ENCODE measurements around the gene BCCIP.

Gene BCCIP

GRCh38 chr10:125822878-125823662, at the start of gene BCCIP, which contains the start of gene UROS:
Gene BCCIP (plus strand): TSS chr10:125823546. CDS start chr10:125823558, 12 bp downstream.
Gene UROS (minus strand): TSS chr10:125823258. CDS start chr10:125816499, 6,759 bp downstream.
- DNase-seq: peak; percentile 92

DNA sequence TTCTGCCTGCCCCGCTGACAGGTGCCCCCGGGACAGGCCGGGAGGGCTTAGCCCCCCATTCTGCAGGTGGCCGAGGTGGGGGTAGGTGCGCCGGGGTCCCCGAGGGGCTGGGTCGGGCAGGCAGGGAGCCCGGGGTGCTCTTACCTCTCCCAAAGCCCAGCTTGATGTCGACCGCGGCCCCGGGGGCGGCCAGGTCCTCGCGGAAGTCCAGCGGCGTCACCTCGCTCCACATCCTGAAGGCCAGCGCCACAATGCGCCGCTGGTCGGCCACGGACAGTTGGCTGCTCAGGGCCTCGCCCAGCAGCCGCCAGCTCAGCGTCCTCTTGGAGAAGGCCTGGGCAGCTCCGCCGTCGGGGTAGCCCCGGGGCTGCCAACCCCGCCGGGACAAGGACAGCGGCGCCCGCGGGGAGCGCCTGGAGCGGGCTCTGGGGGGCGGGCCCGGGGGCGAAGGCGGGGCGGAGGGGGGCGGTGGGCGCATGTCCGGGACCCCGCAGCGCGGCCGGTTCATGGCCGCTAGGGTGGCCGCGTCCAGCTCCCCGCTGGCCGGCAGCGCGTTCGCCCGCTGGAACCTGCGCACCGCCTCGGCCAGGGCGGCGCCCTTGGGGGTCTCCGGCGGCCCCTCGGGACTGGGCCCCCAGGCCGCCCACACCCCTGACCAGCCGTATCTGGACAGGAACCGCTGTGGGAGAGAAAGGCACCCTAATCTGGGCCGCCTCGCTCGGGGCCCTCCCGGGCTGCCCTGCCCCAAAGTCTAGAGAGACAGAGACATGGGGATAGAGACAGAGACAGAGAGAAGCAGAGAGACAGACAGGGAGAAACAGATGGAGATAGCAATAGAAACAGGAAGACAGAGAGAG, 49.4 kb upstream of the BCCIP start:
- no peak for DNase-seq

DNA sequence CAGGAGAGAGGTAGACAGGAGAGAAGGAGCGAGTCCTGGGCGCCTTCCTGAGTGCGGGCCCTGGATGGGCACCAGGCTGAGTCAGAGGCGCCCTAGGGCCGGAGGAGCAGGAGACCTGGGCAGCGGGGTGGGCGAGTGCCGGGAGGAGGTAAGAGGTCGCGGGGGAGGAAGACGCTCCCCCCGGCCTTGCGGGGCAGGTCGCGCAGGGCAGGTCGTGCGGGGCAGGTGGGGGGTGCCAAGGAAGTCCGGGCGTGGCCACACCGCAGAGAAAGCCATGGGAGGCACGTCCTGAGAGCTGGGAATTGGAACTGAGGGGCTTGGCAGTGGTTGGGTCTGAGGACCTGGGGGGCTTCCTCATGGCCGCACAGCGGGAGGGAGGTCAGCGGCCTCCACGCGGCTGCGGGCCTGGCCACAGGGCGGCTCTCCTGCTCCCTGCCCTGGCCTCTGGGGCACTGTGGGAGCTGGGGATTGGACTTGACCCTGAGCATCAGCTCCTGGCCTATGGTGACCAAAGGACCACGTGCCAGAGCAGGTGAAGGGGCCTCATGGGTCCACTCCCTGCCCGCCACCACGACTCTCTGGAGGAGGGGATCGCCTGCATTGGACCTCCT, 48.7 kb upstream of the BCCIP start:
- no peak for DNase-seq

DNA sequence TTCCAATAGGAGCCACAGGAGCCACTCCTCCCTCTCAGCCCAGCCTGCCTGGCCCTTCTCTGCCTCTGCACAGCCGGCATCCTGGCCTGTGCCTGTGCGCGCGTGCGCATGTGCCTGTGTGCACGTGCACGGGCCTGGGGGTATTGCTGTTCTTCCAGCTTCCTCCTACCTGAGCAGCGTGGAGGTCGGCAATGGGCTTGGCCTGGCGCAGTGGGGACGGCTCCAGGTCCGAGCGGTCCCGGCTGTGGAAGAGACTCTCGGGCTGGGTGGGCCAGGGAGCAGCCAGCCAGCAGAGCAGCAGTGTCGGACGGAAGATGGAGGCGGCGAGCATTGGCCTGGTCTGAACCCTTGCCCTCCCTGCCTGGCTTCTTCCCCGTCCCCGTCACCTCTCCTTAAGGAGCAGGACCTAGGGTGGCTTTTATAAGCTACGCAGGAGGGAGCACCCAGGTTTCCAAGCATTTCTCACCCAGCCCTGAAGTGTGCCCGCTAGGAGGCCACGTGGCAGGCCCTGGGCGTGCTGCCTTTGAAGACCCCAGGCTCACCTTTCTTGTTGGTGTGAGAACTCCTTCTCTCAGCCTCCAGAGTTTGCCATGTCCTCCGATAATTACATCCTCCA, 47.7 kb upstream of the BCCIP start, which contains the start of gene MMP21:
MMP21 (minus strand) TSS at position 331 of the 616 bp plus-strand sequence; CDS start at position 331, 0 bp downstream.
- no peak for DNase-seq

GRCh38 chr10:125777806-125778205, 45.5 kb upstream of the BCCIP start:
- DNase-seq: no peak

DNA sequence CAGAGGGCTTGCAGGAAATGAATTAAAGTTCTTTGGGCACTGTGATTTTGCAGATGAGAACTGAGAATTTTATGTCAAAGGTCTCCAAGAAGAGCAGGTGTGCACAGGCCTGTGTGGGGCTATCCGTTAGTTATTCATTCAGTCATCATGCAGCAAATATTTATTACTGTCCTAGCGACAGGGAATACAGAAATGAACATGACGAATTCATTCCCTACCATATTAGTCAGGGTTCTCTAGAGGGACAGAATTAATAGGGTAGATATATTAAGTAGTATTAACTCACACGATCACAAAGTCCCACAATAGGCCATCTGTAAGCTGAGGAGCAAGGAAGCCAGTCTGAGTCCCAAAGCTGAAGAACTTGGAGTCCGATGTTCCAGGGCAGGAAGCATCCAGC, 44.8 kb upstream of the BCCIP start:
- DNase-seq: no peak

DNA sequence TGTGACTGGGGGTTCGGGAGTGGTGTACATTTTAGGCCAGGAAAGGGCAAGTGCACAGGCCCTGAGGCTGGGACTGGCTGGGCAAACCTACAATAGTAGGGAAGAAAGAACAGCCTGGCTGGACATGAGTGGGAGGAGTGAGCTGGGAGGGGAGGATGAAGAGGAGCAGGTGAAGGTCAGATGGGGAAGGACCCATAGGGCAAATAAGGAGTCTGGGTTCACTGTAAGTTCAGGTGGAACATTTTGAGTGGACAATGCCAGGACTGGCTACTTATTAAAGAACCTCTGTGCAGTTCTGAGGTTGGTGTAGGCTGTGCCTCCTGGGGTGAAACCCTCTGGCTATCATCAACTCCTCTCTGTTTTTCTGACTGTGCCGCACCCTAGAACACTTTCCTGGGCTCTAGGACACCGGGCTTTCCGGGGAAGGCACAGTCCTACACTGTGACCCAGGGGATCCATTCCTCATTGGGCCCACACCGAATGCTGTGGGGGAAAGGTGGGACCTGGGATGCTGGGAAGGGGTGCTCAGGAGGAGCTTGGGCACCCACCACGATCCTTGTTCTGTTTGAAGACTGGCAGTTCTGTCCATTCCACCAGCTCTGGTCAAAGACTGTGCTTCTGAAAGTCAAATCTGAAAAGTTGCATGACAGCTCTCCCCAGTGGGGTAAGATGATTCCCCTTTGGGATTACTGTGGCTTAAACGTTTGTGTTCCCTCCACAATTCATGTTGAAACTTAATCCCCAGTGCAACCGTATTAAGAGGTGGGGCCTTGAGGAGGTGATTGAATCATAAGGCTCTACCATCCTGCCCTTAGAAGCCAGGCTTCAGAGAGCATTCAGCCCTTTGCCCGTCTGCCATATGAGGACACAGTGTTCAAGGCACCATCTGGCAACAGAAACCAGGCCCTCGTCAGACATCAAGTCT, 43.7 kb upstream of the BCCIP start:
- no peak for DNase-seq

DNA sequence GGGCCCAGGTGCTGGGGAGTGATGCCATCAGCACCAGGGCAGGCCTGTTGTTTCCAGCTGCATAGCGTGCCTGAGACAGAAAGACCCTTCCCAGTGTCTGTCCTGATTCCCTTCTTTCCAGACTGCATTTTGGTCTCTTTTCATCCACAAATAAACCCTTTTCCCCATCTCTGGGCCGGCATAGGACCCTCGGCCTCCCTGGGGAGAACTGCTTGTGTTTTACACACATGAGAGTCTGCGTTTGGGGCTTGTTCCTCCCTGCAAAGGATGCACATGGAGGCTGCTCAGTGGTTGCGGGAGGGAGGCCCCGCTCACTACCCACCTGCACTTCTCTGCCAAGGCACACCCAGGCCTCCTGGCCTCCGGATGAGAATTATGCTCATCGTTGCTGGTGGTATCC, 42.0 kb upstream of the BCCIP start:
- DNase-seq: no peak

DNA sequence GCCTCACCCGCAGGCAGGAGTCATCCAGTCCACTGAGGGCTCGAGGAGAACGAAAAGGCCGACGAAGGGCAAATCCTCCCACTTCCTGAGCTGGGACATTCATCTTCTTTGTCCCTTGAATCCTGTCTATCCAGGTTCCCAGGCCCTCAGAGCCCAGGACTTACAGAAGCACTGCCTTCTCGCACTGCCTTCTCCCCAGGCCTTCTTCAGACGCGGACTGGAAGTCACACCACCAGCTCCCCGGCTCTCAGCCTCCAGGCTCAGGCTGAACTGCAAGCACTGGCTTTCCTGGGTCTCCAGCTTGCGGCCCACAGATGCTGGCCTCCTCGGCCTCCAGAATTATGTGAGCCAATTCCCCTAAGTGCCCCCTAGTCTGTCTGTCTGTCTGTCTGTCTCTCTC, 41.3 kb upstream of the BCCIP start:
- no peak for DNase-seq

DNA sequence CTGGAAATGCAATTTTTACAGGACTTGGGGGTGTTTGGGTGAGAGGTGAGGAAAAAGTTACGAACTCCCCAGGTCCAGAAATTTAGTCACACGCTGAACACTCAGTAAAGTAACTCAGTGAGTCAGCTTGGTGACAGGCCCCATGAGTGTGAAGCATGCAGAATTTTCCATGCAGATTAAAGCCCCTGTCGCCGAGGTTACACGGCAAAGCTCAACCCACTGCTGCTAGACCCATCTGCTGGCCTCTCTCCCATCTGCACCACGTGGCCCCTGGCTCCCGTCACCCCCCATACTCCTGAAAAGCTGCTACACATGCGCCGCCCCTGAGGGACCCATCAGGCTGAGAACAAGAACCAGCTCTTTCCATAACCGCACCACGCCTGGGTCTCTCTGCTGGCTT, 40.7 kb upstream of the BCCIP start:
- no peak for DNase-seq

GRCh38 chr10:125783408-125783807, 39.9 kb upstream of the BCCIP start:
- DNase-seq: no peak

- no peak for DNase-seq
Observed at GRCh38 chr10:125783957-125784356, 39.4 kb upstream of the BCCIP start.

DNA sequence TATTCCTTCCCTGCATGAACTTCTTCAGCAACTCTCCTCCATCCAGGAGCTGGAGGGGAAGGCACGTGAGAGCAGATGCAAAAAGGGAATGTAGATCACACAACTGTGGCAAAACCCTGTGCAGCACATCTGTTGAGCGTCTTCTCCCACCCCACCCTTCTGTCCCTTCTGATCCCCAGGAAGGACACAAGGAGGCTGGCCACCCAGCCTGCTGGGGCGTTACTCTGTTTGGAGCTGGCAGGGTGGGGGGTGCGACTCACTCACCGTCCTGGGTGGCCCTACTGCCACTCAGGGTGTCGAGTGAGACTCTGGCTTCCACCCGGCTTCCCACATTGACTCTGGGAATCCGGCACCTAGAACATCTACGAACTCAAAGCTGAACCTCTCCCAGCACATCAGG, 37.6 kb upstream of the BCCIP start:
- DNase-seq: no peak

DNA sequence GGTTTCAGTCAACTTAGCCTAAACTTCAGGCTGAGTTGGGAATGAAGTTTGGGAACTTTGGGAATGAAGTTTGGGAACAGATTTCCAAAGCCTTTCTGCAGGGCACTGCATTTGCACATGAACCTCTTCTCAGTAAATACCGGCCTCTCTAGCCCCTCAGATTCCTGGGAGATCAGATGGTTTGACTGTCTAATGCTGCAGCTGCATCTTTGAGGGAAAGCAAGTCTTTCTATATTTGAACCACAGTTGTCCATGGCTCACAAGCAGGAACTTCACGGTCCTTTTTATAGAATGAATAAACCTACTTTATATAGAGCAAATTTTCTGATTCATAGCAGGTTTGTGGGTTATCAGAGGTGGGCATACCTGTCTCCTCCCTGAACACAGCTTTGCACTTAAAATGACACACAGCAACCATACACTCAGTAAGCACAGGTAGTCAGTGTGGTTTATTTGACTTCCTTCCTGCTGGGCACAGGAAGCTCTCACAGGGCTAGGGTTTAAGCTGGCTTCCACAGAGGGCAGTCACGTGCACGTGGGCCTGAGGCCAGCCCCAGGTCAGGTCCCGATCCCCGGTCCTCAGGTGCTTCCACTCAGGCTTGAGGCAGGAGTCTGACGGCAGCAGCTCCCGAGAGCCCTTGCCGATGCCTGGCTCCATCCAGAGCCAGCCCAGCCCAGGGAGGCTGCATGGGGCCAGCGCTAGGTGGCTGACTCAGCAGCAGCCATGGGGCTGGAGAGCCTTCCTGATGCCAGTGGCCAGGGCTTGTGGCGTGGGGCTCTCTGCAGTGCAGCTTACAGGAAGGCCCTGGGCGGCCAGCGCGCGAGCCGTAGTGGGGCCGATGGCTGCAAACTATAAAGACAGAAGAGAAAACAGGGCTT, 35.0 kb upstream of the BCCIP start:
- no peak for DNase-seq

DNA sequence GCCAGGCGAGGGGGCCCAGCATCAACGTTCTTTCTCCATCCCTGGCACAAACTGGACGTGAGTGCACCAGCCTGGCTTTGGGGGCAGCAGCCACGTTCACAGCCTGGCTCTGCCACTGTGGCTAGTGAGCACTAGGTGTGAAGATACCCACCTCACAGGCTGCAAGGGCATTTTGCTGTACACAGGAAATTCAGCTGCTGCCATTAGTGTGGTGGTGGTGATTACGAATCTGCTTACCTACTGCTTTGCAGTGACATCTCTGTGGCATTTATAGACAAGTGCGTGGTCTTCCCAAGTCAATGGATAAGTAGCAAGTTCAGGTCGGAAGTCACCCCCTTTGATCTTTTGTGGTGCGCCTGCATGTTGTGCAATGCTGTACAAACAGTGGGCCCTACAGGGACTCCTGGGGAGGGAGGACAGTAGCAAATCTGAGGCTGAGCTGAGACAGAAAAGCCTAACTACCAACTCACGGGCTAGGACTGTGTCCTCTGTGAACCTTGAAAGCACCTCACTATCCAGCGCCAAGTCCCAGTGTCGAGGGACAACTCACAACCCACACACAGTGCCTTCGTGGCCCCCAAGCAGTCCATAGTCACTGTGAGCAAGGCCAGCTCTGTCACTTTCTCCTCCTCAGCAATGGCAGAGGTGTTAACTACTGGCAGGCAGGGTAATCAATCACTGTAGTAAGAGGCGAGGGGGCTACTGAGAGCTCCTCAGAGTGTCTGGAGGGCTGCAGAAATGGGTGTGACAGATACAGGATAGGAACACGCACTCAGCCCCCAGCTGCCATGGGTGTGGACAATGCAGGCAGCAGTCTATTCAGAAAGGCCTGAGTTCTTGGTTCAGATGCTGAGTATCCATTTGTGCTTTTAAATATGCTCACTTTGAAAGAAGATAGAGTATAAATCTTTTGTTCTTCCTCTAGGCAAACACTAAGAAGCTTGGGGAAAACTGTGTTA, 30.7 kb upstream of the BCCIP start:
- no peak for DNase-seq

DNA sequence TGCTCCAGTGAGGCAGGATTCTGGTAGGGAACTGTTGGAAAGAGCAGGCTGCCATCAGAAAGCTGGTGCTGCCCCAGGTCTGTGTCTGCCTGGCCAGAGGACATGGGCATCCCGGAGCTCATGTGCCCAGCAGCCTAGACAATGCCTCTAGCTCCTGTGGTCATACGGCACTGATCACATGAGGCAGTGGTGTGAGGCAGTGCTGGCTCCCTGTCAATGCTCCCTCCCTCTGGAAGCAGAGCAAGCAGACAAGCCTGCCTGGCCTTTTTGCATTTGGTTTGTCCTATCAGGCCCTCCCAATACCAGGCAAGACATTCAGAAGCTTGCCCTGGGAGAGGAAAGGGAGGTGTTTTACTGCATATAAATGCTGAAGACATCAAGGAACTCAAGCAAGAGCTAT, 28.2 kb upstream of the BCCIP start:
- no peak for DNase-seq

DNA sequence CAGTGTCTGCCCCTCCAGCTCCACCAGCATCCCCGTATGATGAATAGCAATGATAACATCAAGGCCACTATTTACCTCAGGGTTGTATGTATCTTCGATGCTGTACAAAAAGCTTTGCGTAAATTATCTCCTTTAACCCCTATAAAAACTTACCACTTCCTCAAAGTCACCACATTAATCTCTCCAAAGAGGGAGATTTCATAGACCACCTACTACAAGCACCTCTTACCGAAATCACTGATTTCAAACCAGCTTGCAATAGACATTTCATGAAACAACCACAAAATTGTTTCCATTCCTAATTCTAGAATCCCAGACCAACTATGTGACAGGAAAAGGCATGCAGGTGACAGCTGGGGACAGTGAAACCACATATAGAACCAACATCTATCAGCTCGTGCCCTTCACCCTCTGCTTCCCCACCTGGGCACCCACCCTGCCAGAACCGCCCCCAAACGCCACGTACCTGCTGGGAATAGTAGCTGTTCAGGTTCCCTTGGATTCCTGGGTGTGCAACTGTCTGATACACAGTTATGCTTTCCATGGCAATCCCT, 27.6 kb upstream of the BCCIP start:
- DNase-seq: no peak

GRCh38 chr10:125797424-125797823, 25.9 kb upstream of the BCCIP start:
- DNase-seq: no peak

- DNase-seq: no peak
Observed at GRCh38 chr10:125797994-125798662, 25.2 kb upstream of the BCCIP start.
